HL-60 (cell line): ENCODE data around the gene HSBP1L1.

Experiments used
- DNase-seq, 2 experiments: peaks; one replicate each; pipeline ENCODE4 v3.0.0-alpha.2; 2010 to 2020; ENCODE audit warnings: low read depth in 1 of 2, low spot score in 1 of 2
- H3K27ac ChIP-seq: fragments of 250-450 bp; sonication (Bioruptor Pico); replicated peaks from 2 replicates; pipeline ENCODE4 v1.5.1; 2020; ENCODE audit warnings: mild to moderate bottlenecking, moderate library complexity
- H3K27me3 ChIP-seq: fragments of 250-450 bp; sonication (Bioruptor Pico); 2 replicates; pipeline ENCODE4 v1.5.1; 2021; ENCODE audit warnings: mild to moderate bottlenecking, moderate library complexity; ENCODE audit not compliant: insufficient read depth, poor library complexity, severe bottlenecking
- H3K4me3 ChIP-seq: replicated peaks from 2 replicates; pipeline ENCODE4 v1.5.1; 2011; ENCODE audit warnings: mild to moderate bottlenecking, control low read depth, low read length; ENCODE audit not compliant: insufficient read depth
- CTCF ChIP-seq: IDR thresholded peaks from one replicate; pipeline ENCODE4 v1.5.1; 2011; ENCODE audit warnings: low read length, control low read depth, inconsistent platforms; ENCODE audit not compliant: insufficient read depth
- GABPA ChIP-seq: IDR thresholded peaks from 2 replicates; pipeline ENCODE4 v1.6.1; 2012; ENCODE audit warnings: low read depth
- POLR2AphosphoS5 ChIP-seq: IDR thresholded peaks from 2 replicates; pipeline ENCODE4 v1.6.1; 2012; ENCODE audit warnings: low read depth
- REST ChIP-seq: IDR thresholded peaks from 2 replicates; pipeline ENCODE4 v1.6.1; 2012; ENCODE audit warnings: low read depth; ENCODE audit not compliant: insufficient replicate concordance
- SPI1 ChIP-seq: IDR thresholded peaks from 2 replicates; pipeline ENCODE4 v1.6.1; 2012; ENCODE audit warnings: low read depth, mild to moderate bottlenecking, borderline replicate concordance

Gene HSBP1L1

GRCh38 chr18:79942786-79943607 is 21.4 kb upstream of the HSBP1L1 start:
- no peak overlapping the region; the same call in 1 of the 2 replicates for H3K27ac ChIP-seq
- no peak for DNase-seq
- TF ChIP-seq POLR2AphosphoS5 = no peak
- TF ChIP-seq GABPA = no peak
- no peak for TF ChIP-seq SPI1
- no peak for TF ChIP-seq CTCF
- no peak for TF ChIP-seq REST
- no peak overlapping the region for H3K4me3 ChIP-seq
- H3K27me3 ChIP-seq = no peaks in the 10 kb centered on the region

- H3K27me3 ChIP-seq = no peaks in the 10 kb centered on the region
- peak overlapping the region; percentile 55 for H3K27ac ChIP-seq
- TF ChIP-seq POLR2AphosphoS5 = no peak
- TF ChIP-seq SPI1 = no peak
- TF ChIP-seq REST = no peak
- no peak for TF ChIP-seq CTCF
- TF ChIP-seq GABPA = no peak
- no peak overlapping the region for H3K4me3 ChIP-seq
- DNase-seq = no peak
These were observed 20.8 kb upstream of the HSBP1L1 start for GRCh38 chr18:79943608-79944125.

GRCh38 chr18:79944126-79944731 is 20.2 kb upstream of the HSBP1L1 start:
- TF ChIP-seq SPI1 = peak; percentile 7; the same call in 1 of the 2 replicates
- no peak; the same call in 1 of the 2 replicates for TF ChIP-seq GABPA
- peak; percentile 95 for TF ChIP-seq POLR2AphosphoS5
- no peak for TF ChIP-seq REST
- no peak overlapping the region for H3K4me3 ChIP-seq
- no peaks in the 10 kb centered on the region for H3K27me3 ChIP-seq
- peak in 1 of 2 experiments; percentile 97 for DNase-seq
- H3K27ac ChIP-seq = peak overlapping the region; percentile 55
